ENCODE data around the gene DNAJC7. TPM values are rescaled to one million over a fixed set of nuclear protein-coding genes. Genes with fewer than 3 reads are reported as not detected.

DNAJC7 gene
- polyA plus RNA-seq, 1 of the 3 experiments (the other 2 are of a cell fraction) = 38.8 TPM

GRCh38 chr17:41996855-41997164 lies 20.4 kb downstream of the DNAJC7 start:
- ChIA-PET POLR2A (no interaction called here), CTCF (interaction anchor here (0.8 to 1.0 kb wide), 2 partner anchors 17 to 34 kb away, joined by 3 to 5 read pairs; no protein-coding TSS in a partner anchor)
- H3K9ac ChIP-seq = no peak overlapping the region
- TF ChIP-seq ELF1 (IDR thresholded peaks at IDR 0.05) (no peak), PBX3 (IDR thresholded peaks at IDR 0.05) (no peak), FOXJ3 (CRISPR knock-in tag; IDR thresholded peaks at IDR 0.05) (no peak)
- H3K9me2 ChIP-seq = no peaks in the 10 kb centered on the region
- H3K4me3 ChIP-seq (ENCODE audit: low read depth in 2 of 2, low read length in 1 of 2) = no peak overlapping the region
- no peaks in the 10 kb centered on the region for H3K9me3 ChIP-seq
- H3F3A ChIP-seq (replicated peaks; ENCODE audit: insufficient read depth) = peaks cover 4% of the 10 kb centered on the region
- H4K20me1 ChIP-seq (ENCODE audit: insufficient read depth) = peaks cover 1% of the 10 kb centered on the region
- peaks cover 59 to 78% of the 10 kb centered on the region in 2 experiments for H3K36me3 ChIP-seq (replicated peaks in 1 of 2; ENCODE audit: control insufficient read depth in 1 of 2, insufficient read depth in 2 of 2, low read length in 1 of 2)
- no peak overlapping the region for H2AFZ ChIP-seq (ENCODE audit: low read depth)
- no peaks in the 10 kb centered on the region for H3K27me3 ChIP-seq (ENCODE audit: insufficient read depth)
- H3K4me2 ChIP-seq = no peak overlapping the region
- no peaks in the 10 kb centered on the region for H3K4me1 ChIP-seq (ENCODE audit: control insufficient read depth in 1 of 2, insufficient read depth in 2 of 2, low read depth in 1 of 2, low read length in 1 of 2)
- no peak overlapping the region for H3K27ac ChIP-seq (ENCODE audit: low read depth in 2 of 2, low read length in 1 of 2)
- H3K79me2 ChIP-seq (ENCODE audit: insufficient read depth) = peaks cover 30% of the 10 kb centered on the region
- no peak for DNase-seq
- 96% methylated on average over 2 of the region's 2 CpGs for WGBS (ENCODE audit: low lambda C conversion rate)

GRCh38 chr17:41992576-41992975 lies 24.7 kb downstream of the DNAJC7 start:
- H2AFZ ChIP-seq (ENCODE audit: low read depth) = no peak overlapping the region
- no peaks in the 10 kb centered on the region for H3K9me3 ChIP-seq
- H3K4me1 ChIP-seq (ENCODE audit: control insufficient read depth in 1 of 2, insufficient read depth in 2 of 2, low read depth in 1 of 2, low read length in 1 of 2) = no peaks in the 10 kb centered on the region
- no peak for DNase-seq
- CTCF ChIA-PET = no interaction called here
- H3K9me2 ChIP-seq = no peaks in the 10 kb centered on the region
- POLR2A ChIA-PET = no interaction called here
- no peaks in the 10 kb centered on the region for H3K27me3 ChIP-seq (ENCODE audit: insufficient read depth)
- H3K4me2 ChIP-seq = no peak overlapping the region
- no peaks in the 10 kb centered on the region for H4K20me1 ChIP-seq (ENCODE audit: insufficient read depth)
- H3K9ac ChIP-seq = no peak overlapping the region
- peaks cover 80 to 96% of the 10 kb centered on the region in 2 experiments for H3K36me3 ChIP-seq (replicated peaks in 1 of 2; ENCODE audit: control insufficient read depth in 1 of 2, insufficient read depth in 2 of 2, low read length in 1 of 2)
- peaks cover 4% of the 10 kb centered on the region for H3F3A ChIP-seq (replicated peaks; ENCODE audit: insufficient read depth)
- H3K27ac ChIP-seq (ENCODE audit: low read depth in 2 of 2, low read length in 1 of 2) = no peak overlapping the region
- WGBS (ENCODE audit: low lambda C conversion rate) = 80% methylated on average over 3 of the region's 3 CpGs
- peaks cover 14% of the 10 kb centered on the region; the same call in 1 of the 2 replicates for H3K79me2 ChIP-seq (ENCODE audit: insufficient read depth)
- no peak overlapping the region for H3K4me3 ChIP-seq (ENCODE audit: low read depth in 2 of 2, low read length in 1 of 2)
- TF ChIP-seq PBX3 (IDR thresholded peaks at IDR 0.05) (no peak; the same call in 1 of the 2 replicates), SMC3 (IDR thresholded peaks at IDR 0.05; ENCODE audit: low read depth, low read length) (no peak), REST (IDR thresholded peaks at IDR 0.05; ENCODE audit: low read depth, low read length) (no peak)
